GM12874 (cell line): ENCODE results near the gene BCKDHA.

ENCODE experiments used
- CTCF ChIP-seq: IDR thresholded peaks from 2 replicates; pipeline ENCODE4 v1.5.1; 2011; ENCODE audit warnings: low read depth, mild to moderate bottlenecking, control low read depth, low read length, moderate library complexity; ENCODE audit not compliant: insufficient read depth

BCKDHA gene

DNA sequence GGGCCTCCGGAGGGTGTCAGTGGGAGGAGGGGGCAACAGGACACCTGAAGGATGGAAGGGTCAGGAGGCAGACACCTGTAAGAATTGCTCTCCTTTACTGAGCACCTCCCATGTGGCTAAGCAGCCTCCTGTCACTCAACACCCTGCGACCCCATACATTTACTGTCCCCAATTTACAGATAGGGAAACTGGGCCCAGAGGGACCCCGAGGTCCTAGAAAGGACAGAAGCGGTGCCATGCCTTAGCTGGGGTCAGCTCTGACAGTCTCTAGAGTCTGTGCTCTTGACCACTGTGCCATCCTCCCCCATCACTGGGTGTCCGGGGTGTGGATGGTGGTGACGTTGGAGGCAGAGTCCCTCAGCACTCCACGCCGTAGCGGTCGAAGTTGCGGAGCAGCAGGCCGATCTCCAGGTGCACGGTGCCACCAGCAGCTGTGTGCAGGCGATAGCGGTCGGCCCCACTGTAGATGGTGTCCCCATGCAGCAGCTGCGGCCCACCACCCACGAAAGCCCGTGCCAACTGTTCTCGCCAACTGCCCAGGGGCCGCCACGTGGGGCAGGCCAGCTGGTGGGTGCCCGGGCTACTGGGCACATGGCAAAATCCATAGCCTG, 43.2 kb upstream of the BCKDHA start:
- no peak for TF ChIP-seq CTCF

DNA sequence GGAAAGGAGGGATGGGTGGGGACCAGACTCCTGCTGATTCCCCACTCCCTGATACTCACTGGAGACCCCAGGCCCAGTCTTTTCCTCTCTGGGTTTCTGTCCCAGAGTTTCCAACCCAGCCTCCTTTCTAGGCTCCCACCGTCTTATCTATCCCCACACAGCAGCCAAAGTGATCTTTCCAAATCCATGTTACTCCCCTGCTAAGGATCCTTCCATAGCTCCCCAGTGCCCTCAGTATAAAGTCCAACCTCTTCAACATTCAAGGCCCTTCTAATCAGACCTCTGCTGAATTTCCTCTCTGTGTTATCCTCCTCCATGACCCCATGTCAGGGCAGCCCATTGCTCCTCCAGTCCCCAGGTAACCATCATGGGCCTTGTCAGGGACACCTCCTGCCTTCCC, 42.6 kb upstream of the BCKDHA start:
- no peak for TF ChIP-seq CTCF

DNA sequence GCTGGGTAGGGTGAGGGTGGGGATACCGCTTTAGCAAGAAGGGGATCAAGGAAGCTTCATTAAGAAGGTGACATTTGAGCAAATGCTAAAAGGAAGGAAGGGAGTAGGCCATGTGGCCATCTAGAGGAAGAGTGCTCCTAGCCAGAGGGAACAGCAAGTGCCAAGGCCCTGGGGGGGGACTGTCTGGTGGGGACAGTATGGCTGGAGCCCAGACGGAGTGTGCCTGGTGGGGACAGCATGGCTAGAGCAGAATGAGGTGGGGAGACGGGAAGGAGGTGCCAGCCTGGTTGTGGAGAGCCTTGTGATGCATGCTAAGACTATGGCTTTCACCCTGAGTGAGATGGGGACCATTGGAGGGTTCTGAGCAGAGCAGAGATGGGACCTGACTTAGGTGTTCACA, 41.8 kb upstream of the BCKDHA start:
- no peak for TF ChIP-seq CTCF

DNA sequence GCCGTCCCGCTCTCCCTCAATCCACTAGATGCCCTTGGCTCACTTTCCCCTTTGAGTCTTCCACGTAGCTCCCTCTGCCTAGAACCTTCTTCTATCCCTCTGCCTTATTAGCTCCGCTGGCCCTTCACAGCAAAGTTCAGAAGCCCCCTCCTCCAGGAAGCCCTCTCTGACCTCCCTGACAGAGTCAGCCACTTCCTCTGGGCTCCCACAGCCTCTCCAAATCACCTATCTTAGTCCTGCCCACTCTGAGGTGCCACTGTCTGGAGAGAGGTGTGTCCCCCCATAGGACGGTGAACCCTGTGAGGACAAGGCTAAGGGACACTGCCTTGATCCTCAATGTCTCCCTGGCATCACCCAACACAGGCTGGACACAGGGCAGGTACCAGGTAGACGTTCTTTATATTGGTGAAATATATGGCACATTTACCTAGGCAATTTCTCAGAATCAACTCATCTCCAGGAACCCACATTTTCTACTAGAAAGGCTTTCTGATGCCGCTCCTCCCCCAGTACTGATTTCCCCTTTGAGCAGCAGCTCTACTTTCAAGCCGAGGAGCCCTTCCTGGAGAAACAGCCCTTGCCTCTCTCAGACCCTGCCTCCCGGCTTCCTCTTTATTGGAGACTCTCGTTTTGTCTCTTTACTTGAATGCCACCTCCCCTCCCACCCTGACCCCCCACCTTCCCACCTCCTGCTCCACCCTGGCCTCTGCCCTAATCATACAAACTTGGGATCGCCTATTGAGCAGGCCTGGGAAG, 40.5 kb upstream of the BCKDHA start:
- no peak for TF ChIP-seq CTCF

DNA sequence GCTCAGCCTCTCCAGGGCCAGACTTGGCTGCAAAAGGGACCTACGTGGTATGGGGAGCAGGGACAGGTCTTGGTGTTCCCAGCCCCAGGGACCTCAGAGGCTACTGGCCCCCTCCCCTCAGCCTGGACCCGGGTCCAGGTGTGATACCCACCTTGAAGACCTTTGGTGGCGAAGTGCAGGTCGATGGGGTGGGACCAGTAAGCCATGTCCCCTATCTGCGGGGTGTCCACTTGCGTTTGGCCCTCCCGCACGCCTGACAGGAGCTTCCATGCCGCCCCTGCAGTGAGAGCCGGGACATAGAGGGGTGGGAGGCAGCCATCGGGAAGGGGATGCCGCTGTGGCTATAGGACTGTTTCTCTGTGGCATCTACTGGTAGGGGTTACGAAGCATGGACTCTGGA, 39.9 kb upstream of the BCKDHA start:
- TF ChIP-seq CTCF, result no peak

DNA sequence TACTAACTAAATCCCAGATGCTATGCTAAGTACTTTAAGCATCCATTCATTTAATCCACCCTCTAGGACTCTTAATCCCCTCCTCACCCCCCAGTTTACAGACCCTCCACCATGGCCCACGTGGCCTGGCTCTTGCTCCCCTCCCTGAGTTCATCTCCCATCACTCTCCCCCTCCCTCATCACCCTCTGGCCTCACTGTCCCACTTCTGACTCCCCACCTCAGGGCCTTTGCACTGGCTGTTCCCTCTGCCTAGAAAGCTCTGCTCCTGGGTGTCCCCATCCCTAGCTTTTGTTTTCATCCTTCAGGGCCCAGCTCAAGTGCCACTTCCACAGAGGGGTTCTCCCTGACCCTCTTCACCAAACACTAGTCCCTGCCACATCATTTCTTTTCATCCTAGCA, 37.9 kb upstream of the BCKDHA start:
- no peak for TF ChIP-seq CTCF

DNA sequence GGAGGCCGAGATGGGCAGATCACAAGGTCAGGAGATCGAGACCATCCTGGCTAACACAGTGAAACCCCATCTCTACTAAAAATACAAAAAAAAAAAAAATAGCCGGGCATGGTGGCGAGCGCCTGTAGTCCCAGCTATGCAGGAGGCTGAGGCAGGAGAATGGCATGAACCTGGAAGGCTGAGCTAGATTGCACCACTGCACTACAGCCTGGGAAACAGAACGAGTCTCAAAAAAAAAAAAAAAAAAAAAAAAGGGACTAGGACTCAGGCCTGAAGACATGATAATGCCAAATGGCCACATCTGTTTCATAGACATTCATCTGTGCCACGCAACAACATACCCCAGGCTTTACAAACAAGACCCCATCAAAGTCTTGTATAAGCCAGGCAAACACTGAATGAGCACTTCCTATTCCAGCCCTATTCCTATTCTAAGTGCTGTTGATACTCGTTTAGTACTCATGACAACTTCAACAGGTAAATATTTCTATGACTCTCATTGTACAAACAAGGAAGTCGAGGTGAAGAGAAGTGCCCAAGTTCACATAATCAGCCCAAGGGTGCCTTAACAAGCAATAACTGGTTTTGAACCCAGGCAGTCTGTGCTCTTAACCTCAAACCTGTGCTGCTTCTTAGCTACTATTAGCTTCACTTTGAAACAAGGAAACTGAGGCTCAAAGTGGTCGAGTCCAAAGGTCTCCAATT, 35.3 kb upstream of the BCKDHA start:
- TF ChIP-seq CTCF, result no peak
